ENCODE results near the gene ITGBL1. TPM values are rescaled to one million over a fixed set of nuclear protein-coding genes. Genes with fewer than 3 reads are reported as not detected.

Gene ITGBL1
- total RNA-seq, 3 donors from 2014 or later (not counting 1 experiment from before 2014, with no cell fraction given) = not detected

GRCh38 chr13:101493541-101493940 lies 41.1 kb downstream of the ITGBL1 start:
- Histone ChIP-seq H3K4me1 (ENCODE audit: control insufficient read depth, insufficient read depth, low read length) (no peaks in the 10 kb centered on the region), H3K36me3 (ENCODE audit: control insufficient read depth, insufficient read depth, low read length) (no peaks in the 10 kb centered on the region), H3K9me3 (ENCODE audit: control insufficient read depth, insufficient read depth, low read length) (no peaks in the 10 kb centered on the region), H3K27me3 (ENCODE audit: control insufficient read depth, insufficient read depth, low read length) (no peaks in the 10 kb centered on the region), H3K4me3 (ENCODE audit: low read length) (no peak overlapping the region), H3K27ac (ENCODE audit: low read length) (no peak overlapping the region)
- Mint-ChIP-seq H3K27me3 (ENCODE audit: low read depth in 2 of 2) (no peaks in the 10 kb centered on the region), H3K27ac (no peak overlapping the region), H3K4me3 (no peak overlapping the region), H3K36me3 (no peaks in the 10 kb centered on the region), H3K4me1 (no peaks in the 10 kb centered on the region), H3K9me3 (no peaks in the 10 kb centered on the region)
- WGBS (ENCODE audit: insufficient coverage) = 84% methylated on average over 3 of the region's 3 CpGs
- TF ChIP-seq CTCF (IDR thresholded peaks at IDR 0.05) = no peak
- intact Hi-C loops (cut with micrococcal nuclease) = no loop called here
- DNase-seq (no peak), ATAC-seq (no peak)

- Histone ChIP-seq H3K4me1 (ENCODE audit: control insufficient read depth, insufficient read depth, low read length) (no peaks in the 10 kb centered on the region), H3K4me3 (ENCODE audit: low read length) (no peak overlapping the region), H3K36me3 (ENCODE audit: control insufficient read depth, insufficient read depth, low read length) (no peaks in the 10 kb centered on the region), H3K9me3 (ENCODE audit: control insufficient read depth, insufficient read depth, low read length) (no peaks in the 10 kb centered on the region), H3K27ac (ENCODE audit: low read length) (no peak overlapping the region), H3K27me3 (ENCODE audit: control insufficient read depth, insufficient read depth, low read length) (no peaks in the 10 kb centered on the region)
- H3K27ac Mint-ChIP-seq = no peak overlapping the region
- H3K4me3 Mint-ChIP-seq = no peak overlapping the region
- no peaks in the 10 kb centered on the region for H3K36me3 Mint-ChIP-seq
- no peaks in the 10 kb centered on the region for H3K9me3 Mint-ChIP-seq
- no peak for TF ChIP-seq CTCF (IDR thresholded peaks at IDR 0.05)
- H3K27me3 Mint-ChIP-seq (ENCODE audit: low read depth in 2 of 2) = peaks cover 4 to 7% of the 10 kb centered on the region in 2 donors
- intact Hi-C loops (cut with micrococcal nuclease) = no loop called here
- no peak for ATAC-seq
- H3K4me1 Mint-ChIP-seq = no peaks in the 10 kb centered on the region
- 100% methylated on average over 2 of the region's 2 CpGs for WGBS (ENCODE audit: insufficient coverage)
- DNase-seq = no peak
Observed at GRCh38 chr13:101499406-101499805, 46.9 kb downstream of the ITGBL1 start.

GRCh38 chr13:101502618-101503017 lies 50.1 kb downstream of the ITGBL1 start:
- Histone ChIP-seq H3K9me3 (ENCODE audit: control insufficient read depth, insufficient read depth, low read length) (no peaks in the 10 kb centered on the region), H3K27me3 (ENCODE audit: control insufficient read depth, insufficient read depth, low read length) (no peaks in the 10 kb centered on the region), H3K27ac (ENCODE audit: low read length) (no peak overlapping the region), H3K4me1 (ENCODE audit: control insufficient read depth, insufficient read depth, low read length) (no peaks in the 10 kb centered on the region), H3K36me3 (ENCODE audit: control insufficient read depth, insufficient read depth, low read length) (no peaks in the 10 kb centered on the region), H3K4me3 (ENCODE audit: low read length) (no peak overlapping the region)
- no CpG with 5 or more reads among the region's 2 CpGs for WGBS (ENCODE audit: insufficient coverage)
- ATAC-seq = no peak
- H3K27me3 Mint-ChIP-seq (ENCODE audit: low read depth in 2 of 2) = peaks cover 7 to 8% of the 10 kb centered on the region in 2 donors
- DNase-seq = no peak
- H3K4me3 Mint-ChIP-seq = no peak overlapping the region
- no peaks in the 10 kb centered on the region for H3K9me3 Mint-ChIP-seq
- H3K4me1 Mint-ChIP-seq = no peaks in the 10 kb centered on the region
- H3K27ac Mint-ChIP-seq = no peak overlapping the region
- H3K36me3 Mint-ChIP-seq = no peaks in the 10 kb centered on the region
- intact Hi-C loops (cut with micrococcal nuclease) = no loop called here
- TF ChIP-seq CTCF (IDR thresholded peaks at IDR 0.05) = no peak

GRCh38 chr13:101511161-101511560 lies 58.7 kb downstream of the ITGBL1 start:
- no peak for TF ChIP-seq CTCF (IDR thresholded peaks at IDR 0.05)
- Histone ChIP-seq H3K9me3 (ENCODE audit: control insufficient read depth, insufficient read depth, low read length) (no peaks in the 10 kb centered on the region), H3K4me3 (ENCODE audit: low read length) (no peak overlapping the region), H3K4me1 (ENCODE audit: control insufficient read depth, insufficient read depth, low read length) (no peaks in the 10 kb centered on the region), H3K27me3 (ENCODE audit: control insufficient read depth, insufficient read depth, low read length) (no peaks in the 10 kb centered on the region), H3K36me3 (ENCODE audit: control insufficient read depth, insufficient read depth, low read length) (no peaks in the 10 kb centered on the region), H3K27ac (ENCODE audit: low read length) (no peak overlapping the region)
- peaks cover 6% of the 10 kb centered on the region in 2 donors for H3K27me3 Mint-ChIP-seq (ENCODE audit: low read depth in 2 of 2)
- no peaks in the 10 kb centered on the region for H3K9me3 Mint-ChIP-seq
- intact Hi-C loops (cut with micrococcal nuclease) = loop anchor here (10.0 kb wide), 1 partner anchor 1044 kb away; no protein-coding TSS in a partner anchor
- no peaks in the 10 kb centered on the region for H3K4me1 Mint-ChIP-seq
- no peak overlapping the region for H3K4me3 Mint-ChIP-seq
- H3K27ac Mint-ChIP-seq = no peak overlapping the region
- no peak for DNase-seq
- no peaks in the 10 kb centered on the region for H3K36me3 Mint-ChIP-seq
- ATAC-seq = no peak
